Central memory CD8-positive, alpha-beta T cell (primary cell): ENCODE measurements around the gene UGDH.

ENCODE experiments used
- ATAC-seq: fragments of 150-1000 bp; cut with Tn5 transposase; replicated peaks from 2 replicates; pipeline ENCODE4 v1.10.0; 2022; ENCODE audit warnings: mild to moderate bottlenecking, moderate FRiP score, moderate number of reproducible peaks; ENCODE audit not compliant: poor library complexity, severe bottlenecking; ENCODE audit errors: extremely low read depth
- DNase-seq, 2 donors: peaks; one replicate each; pipeline ENCODE4 v3.0.0; 2021; ENCODE audit warnings: low spot score in 2 of 2
- H3K27ac Mint-ChIP-seq: one replicate; pipeline ENCODE4 v1.8.0; 2022; ENCODE audit warnings: low read depth, mild to moderate bottlenecking, moderate library complexity, mixed read lengths
- H3K27me3 Mint-ChIP-seq: one replicate; pipeline ENCODE4 v1.8.0; 2022; ENCODE audit warnings: mixed read lengths
- H3K36me3 Mint-ChIP-seq: one replicate; pipeline ENCODE4 v1.8.0; 2022; ENCODE audit warnings: mild to moderate bottlenecking, moderate library complexity, mixed read lengths; ENCODE audit not compliant: insufficient read depth
- H3K4me1 Mint-ChIP-seq: one replicate; pipeline ENCODE4 v1.8.0; 2022; ENCODE audit warnings: mixed read lengths
- H3K4me3 Mint-ChIP-seq: one replicate; pipeline ENCODE4 v1.8.0; 2022; ENCODE audit warnings: mild to moderate bottlenecking, moderate library complexity, mixed read lengths
- H3K9me3 Mint-ChIP-seq: one replicate; pipeline ENCODE4 v1.8.0; 2022; ENCODE audit warnings: mixed read lengths

Gene UGDH

DNA sequence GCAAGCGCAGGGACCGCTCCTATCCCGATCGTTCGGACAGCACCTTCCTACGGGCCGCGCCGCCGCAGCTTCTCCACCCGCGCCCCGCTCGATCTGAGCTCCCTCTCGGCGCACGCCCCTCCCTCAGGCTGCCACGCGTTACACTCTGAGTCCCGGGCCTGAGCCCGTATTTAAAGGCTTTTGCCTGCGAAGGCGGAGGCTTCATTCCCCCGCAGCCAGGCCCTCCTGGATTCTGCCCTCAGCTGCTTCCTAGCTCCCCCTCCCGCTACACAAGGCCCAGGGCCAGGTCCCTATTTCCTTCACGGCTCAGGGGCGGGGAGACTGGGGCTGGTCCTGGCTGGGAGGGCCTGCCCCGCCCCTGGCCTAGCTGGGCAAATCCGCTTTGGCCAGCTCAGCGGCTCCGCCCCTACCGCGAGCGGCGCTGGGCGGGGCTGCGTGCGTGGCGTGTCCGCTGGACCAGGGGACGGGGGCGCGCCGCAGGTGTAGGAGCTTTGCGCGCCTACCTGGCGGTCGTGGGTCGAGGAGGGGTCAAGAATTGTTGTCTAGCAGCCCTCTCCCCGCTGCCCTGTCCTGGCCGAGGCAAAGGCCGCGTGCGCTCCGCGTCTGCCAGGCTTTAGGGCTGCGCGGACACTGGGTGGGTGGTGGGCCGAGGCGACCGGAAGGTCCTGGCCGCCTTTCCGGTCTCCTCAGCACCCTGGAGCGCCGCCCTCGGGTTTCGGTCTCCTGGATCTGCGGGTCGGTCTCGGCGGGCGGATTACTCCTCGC lies at the start of gene UGDH:
Gene UGDH (minus strand): TSS at position 144 of the 765 bp plus-strand sequence. CDS start 5,927 bp downstream, outside the sequence.
- Mint-ChIP-seq H3K4me3 (peak within 1 kb of the TSS; percentile 99), H3K36me3 (peaks cover 3% of the 10 kb centered on the region), H3K4me1 (peaks cover 24% of the 10 kb centered on the region), H3K9me3 (peaks cover 8% of the 10 kb centered on the region), H3K27me3 (no peaks in the 10 kb centered on the region), H3K27ac (peak within 1 kb of the TSS; percentile 89)
- peak; percentile 99 for ATAC-seq
- peak; percentile 76 to 81 for DNase-seq

DNA sequence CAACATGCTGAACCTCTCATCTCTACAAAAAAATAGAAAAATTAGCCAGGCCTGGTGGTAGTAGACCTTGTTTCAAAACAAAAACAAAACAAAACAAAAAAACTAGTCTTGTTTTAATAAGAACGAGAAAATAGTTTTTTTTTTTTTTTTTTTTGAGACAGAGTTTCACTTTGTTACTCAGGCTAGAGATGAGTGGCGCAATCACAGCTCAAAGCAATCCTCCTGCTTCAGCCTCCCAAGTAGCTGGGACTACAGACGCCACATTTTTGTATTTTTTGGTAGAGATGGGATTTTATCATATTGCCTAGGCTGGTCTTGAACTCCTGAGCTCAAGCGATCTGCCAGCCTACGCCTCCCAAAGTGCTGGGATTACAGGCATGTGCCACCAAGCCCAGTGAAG lies 47.7 kb upstream of the UGDH start:
- H3K4me1 Mint-ChIP-seq, result no peaks in the 10 kb centered on the region
- ATAC-seq, result no peak
- no peak overlapping the region for H3K4me3 Mint-ChIP-seq
- no peak overlapping the region for H3K27ac Mint-ChIP-seq
- H3K9me3 Mint-ChIP-seq, result no peaks in the 10 kb centered on the region
- peaks cover 1% of the 10 kb centered on the region for H3K36me3 Mint-ChIP-seq
- H3K27me3 Mint-ChIP-seq, result no peaks in the 10 kb centered on the region
- DNase-seq, result no peak

DNA sequence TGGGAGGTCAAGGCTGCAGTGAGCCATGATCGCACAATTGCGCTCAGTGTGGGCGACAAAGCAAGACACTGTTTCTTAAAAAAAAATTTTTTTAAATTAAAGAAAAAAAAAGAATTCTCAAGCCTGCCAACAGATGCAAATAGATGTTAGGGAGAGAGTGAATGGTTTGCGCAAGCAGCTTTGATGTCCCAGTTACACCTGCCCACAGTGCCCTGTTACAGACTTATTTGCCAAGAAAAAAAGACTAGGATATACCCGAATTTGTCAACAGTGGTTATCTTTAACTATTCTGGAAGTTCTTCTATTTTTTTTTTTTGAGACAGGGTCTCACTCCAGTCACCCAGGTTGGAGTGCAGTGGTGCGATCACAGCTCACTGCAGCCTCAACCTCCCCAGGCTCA lies 44.3 kb upstream of the UGDH start:
- H3K4me3 Mint-ChIP-seq, result no peak overlapping the region
- DNase-seq (no peak), ATAC-seq (no peak)
- no peaks in the 10 kb centered on the region for H3K4me1 Mint-ChIP-seq
- H3K27me3 Mint-ChIP-seq, result no peaks in the 10 kb centered on the region
- H3K27ac Mint-ChIP-seq, result no peak overlapping the region
- H3K9me3 Mint-ChIP-seq, result no peaks in the 10 kb centered on the region
- H3K36me3 Mint-ChIP-seq, result peaks cover 1% of the 10 kb centered on the region

DNA sequence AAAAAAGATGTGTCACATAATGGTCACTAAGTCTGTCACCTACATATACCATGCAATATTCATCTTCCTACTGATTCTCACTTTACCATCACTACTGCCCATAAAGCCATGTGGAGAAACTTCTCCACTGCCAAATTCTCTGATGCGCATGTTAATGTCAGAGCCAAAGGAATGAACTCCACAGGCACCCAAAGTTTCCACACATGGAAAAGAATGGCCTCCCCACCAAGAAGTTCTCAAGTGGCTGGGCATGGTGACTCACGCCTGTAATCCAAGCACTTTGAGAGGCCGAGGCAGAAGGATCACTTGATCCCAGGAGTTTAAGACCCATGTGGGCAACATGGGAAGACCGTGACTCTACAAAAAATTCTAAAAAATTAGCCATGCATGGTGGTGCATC lies 43.8 kb upstream of the UGDH start:
- DNase-seq (no peak), ATAC-seq (no peak)
- H3K27ac Mint-ChIP-seq, result no peak overlapping the region
- no peaks in the 10 kb centered on the region for H3K9me3 Mint-ChIP-seq
- no peaks in the 10 kb centered on the region for H3K4me1 Mint-ChIP-seq
- no peak overlapping the region for H3K4me3 Mint-ChIP-seq
- H3K36me3 Mint-ChIP-seq, result peaks cover 3% of the 10 kb centered on the region
- no peaks in the 10 kb centered on the region for H3K27me3 Mint-ChIP-seq

DNA sequence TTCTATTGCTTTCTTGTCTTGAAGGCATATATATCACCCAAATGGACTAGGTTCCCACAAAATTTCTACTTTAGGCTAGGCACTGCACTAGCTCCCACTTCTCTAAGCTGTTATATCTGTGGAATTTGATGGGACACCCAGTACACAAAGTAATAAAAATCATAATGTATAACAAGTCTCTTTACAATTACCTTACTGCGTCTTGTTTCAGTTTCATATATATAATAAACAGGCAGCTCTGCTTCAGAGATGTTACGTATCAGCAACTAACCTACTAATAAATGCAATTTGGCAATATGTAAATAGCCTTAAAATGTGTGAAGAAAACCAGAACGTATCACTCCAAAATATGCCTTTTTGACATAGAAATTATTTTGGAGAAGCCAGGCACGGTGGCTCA lies 42.0 kb upstream of the UGDH start:
- peak overlapping the region; percentile 46 for H3K27ac Mint-ChIP-seq
- H3K4me1 Mint-ChIP-seq, result no peaks in the 10 kb centered on the region
- ATAC-seq (no peak), DNase-seq (no peak)
- no peaks in the 10 kb centered on the region for H3K27me3 Mint-ChIP-seq
- peak overlapping the region; percentile 31 for H3K4me3 Mint-ChIP-seq
- H3K9me3 Mint-ChIP-seq, result no peaks in the 10 kb centered on the region
- peaks cover 3% of the 10 kb centered on the region for H3K36me3 Mint-ChIP-seq

DNA sequence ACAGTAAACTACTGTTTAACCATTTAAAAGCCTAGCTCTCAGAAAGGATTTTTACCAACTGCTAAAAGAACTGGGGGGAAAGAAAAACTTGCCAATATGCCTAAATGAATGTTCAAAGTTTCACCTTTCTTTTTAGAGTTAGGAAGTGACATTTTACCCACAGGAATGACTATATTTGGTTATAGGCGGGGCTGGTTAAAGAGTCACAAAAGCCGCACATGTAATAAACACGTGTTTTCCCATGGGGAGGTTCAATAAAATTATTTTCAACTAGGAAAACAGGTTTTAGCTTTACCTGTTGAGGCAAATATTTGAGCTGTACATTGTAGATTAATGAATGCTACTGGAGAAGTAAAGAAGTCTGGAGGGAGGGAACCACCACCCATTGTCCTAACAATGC lies 41.6 kb upstream of the UGDH start:
- Mint-ChIP-seq H3K9me3 (no peaks in the 10 kb centered on the region), H3K4me3 (peak overlapping the region; percentile 31), H3K36me3 (peaks cover 3% of the 10 kb centered on the region), H3K27me3 (no peaks in the 10 kb centered on the region), H3K27ac (peak overlapping the region; percentile 46), H3K4me1 (no peaks in the 10 kb centered on the region)
- DNase-seq (no peak), ATAC-seq (no peak)

DNA sequence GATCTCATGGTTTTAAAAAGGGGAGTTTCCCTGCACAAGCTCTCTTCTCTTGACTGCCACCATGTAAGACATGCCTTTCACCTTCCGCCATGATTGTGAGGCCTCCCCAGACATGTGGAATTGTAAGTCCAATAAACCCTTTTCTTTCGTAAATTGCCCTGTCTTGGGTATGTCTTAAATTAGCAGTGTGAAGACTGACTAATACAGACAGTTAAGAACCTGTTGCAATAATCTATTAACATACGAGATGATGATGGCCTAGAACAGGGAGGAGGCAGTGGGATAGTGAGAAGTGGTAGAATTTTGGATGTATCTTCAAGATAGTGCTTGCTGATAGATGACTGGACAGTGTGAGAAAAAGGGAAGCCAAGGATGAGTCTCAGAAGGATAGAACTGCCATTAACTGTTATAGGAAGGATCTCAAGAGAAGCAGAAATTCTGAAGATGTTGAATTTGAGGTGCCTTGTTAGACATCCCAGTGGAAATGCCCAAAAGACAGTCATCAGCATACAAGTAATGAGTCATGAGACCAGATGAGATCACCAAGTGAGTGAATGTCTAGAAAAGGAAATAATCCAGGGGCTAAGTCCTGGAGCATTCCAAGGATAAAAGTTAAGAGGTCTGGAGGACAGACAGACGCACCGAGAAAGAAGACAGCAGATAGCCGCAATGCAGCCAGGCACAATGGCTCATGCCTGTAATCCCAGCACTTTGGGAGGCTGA lies 38.8 kb upstream of the UGDH start:
- no peaks in the 10 kb centered on the region for H3K9me3 Mint-ChIP-seq
- ATAC-seq (no peak), DNase-seq (no peak)
- no peaks in the 10 kb centered on the region for H3K4me1 Mint-ChIP-seq
- no peaks in the 10 kb centered on the region for H3K27me3 Mint-ChIP-seq
- peaks cover 2% of the 10 kb centered on the region for H3K36me3 Mint-ChIP-seq
- no peak overlapping the region for H3K4me3 Mint-ChIP-seq
- no peak overlapping the region for H3K27ac Mint-ChIP-seq

DNA sequence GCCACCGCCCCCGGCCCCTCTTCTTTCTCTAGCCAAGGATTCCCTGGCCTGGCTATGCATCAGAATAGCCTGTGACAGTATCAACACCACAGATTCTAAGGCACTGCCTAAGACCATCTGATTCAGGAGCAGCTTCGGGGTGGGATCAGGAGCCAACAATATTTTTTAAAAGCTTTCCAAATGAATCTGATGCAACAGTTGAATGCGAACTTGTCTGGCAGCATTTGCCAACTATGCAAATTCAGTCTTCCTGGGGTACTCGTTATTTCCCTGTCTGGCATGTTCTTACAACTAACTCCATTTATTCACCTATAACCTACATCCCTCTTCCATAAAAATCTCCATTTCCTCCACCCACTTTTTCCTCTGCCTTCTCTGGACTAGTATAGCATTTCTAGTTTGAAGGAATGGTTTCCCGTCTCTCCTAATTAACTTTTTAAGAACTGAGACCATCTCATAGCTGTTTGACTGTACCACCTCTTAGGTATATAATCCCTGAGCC lies 36.2 kb upstream of the UGDH start:
- H3K27ac Mint-ChIP-seq, result peak overlapping the region; percentile 29
- H3K36me3 Mint-ChIP-seq, result peaks cover 2% of the 10 kb centered on the region
- ATAC-seq (no peak), DNase-seq (no peak)
- H3K4me1 Mint-ChIP-seq, result no peaks in the 10 kb centered on the region
- H3K27me3 Mint-ChIP-seq, result no peaks in the 10 kb centered on the region
- no peak overlapping the region for H3K4me3 Mint-ChIP-seq
- no peaks in the 10 kb centered on the region for H3K9me3 Mint-ChIP-seq

DNA sequence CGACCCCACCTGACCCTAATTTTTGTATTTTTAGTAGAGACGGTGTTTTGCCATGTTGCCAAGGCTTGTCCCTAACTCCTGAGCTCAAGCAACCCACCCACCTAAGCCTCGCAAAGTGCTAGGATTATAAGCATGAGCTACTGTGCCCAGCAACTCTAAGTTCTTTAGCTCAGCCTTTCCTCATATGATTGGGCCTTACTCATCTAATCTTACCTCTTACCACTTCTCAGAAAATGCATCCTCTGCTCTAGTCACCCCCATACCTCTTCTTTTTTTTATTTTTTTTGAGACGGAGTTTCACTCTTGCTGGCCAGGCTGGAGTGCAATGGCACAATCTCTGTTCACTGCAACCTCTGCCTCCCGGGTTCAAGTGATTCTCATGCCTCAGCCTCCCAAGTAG lies 35.6 kb upstream of the UGDH start:
- Mint-ChIP-seq H3K27me3 (no peaks in the 10 kb centered on the region), H3K4me1 (no peaks in the 10 kb centered on the region), H3K36me3 (peaks cover 2% of the 10 kb centered on the region), H3K27ac (no peak overlapping the region), H3K4me3 (no peak overlapping the region), H3K9me3 (no peaks in the 10 kb centered on the region)
- ATAC-seq (no peak), DNase-seq (no peak)

DNA sequence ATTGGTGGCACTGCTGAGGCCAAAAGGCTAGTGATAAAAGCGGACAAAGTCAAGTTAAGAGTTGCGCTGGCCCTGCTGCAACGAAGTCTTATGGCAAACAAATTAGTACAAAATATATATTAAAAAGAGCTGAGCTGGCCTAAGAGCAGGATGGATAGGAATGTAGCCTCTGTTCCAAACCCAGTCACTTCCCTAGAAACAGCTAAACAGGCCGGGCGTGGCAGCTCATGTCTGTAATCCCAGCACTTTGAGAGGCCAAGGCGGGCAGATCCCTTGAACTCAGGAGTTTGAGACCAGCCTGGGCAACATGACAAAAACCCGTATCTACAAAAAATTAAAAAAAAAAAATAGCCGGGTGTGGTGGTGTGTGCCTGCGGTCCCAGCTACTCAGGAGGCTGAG lies 32.4 kb upstream of the UGDH start:
- DNase-seq, result no peak
- H3K9me3 Mint-ChIP-seq, result no peaks in the 10 kb centered on the region
- H3K27me3 Mint-ChIP-seq, result no peaks in the 10 kb centered on the region
- H3K27ac Mint-ChIP-seq, result no peak overlapping the region
- H3K4me3 Mint-ChIP-seq, result no peak overlapping the region
- ATAC-seq, result no peak
- no peaks in the 10 kb centered on the region for H3K4me1 Mint-ChIP-seq
- peaks cover 8% of the 10 kb centered on the region for H3K36me3 Mint-ChIP-seq

DNA sequence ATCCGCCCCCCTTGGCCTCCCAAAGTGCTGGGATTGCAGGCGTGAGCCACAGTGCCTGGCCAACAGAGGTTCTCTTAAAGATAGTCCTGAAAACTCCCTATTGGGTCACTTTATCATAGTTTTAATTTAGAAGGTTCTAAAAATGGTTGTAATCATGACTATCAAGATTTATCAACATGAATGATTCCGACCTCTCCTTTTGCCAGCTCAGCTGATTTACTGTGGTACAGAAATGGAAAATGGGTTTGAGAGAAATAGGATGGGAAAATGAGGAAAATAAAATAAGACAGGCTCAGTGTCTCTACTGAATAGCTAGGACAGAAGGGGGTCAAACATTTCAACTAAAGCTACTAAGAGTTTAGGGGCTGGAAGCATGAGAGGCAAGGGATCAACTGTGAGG lies 28.2 kb upstream of the UGDH start:
- DNase-seq (no peak), ATAC-seq (no peak)
- Mint-ChIP-seq H3K36me3 (peaks cover 8% of the 10 kb centered on the region), H3K9me3 (no peaks in the 10 kb centered on the region), H3K27ac (no peak overlapping the region), H3K4me3 (no peak overlapping the region), H3K4me1 (no peaks in the 10 kb centered on the region), H3K27me3 (no peaks in the 10 kb centered on the region)

DNA sequence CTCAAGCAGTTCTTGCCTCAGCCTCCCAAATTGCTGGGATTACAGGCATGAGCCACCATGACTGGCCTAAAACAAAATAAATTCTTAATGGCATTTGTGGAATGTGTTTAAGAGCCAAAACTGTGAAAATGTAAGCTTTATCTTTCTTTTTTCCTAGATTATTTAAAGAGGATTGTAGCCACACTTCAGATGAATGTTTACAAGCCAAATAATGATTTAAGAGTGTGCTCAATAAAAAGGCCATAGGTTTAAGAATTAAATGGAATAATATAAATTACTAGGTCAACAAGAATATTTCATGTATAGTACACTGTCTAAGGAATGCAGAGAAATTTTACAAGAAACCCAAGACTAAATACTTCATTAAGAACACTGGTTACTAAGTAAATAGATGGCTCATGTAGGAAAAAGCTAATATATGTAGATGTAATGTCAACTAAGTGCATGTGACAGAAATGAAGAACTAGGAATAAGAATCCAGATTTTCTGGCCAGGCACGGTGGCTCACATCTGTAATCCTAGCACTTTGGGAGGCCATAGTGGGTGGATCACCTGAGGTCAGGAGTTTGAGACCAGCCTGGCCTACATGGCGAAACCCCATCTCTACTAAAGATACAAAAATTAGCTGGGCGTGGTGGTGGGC lies 21.3 kb upstream of the UGDH start:
- Mint-ChIP-seq H3K36me3 (no peaks in the 10 kb centered on the region), H3K27ac (no peak overlapping the region), H3K9me3 (no peaks in the 10 kb centered on the region), H3K27me3 (no peaks in the 10 kb centered on the region), H3K4me3 (no peak overlapping the region), H3K4me1 (no peaks in the 10 kb centered on the region)
- no peak for DNase-seq
- no peak for ATAC-seq
